Stimulated activated CD4-positive, alpha-beta T cell treated with anti-CD3 and anti-CD28 coated beads, Interleukin-15, amount 100 ng/mL, for 24 hours (primary cell): ENCODE results near the gene CHRNA9.
"Not testable (repeated sequence)": the region's sequence is repeated elsewhere in the genome, so short reads cannot be mapped to it uniquely, and the experiment has no call there.

Experiments used
- DNase-seq: peaks from one replicate; pipeline ENCODE4 v3.0.0-alpha.2; 2020

Gene CHRNA9

GRCh38 chr4:40392241-40392640 lies 57.1 kb downstream of the CHRNA9 start:
- DNase-seq, result not testable (repeated sequence)

DNA sequence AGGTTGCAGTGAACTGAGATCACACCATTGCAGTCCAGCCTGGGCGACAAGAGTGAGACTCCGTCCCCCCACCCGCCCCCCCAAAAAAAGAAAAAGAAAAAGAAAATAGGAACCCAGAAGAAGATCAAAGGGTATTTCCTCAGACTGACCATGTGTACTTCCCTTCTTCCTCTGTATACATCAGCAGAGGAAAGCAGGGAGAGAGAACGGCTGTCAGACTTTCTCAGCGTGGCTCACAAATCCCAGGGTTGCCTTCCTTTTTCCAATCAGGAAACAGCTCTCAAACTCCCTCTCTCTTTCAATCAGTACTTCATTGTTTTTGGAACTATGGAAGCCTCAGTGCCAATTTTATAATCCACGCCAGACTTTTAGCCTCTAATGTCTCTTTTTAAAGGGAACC lies 59.1 kb downstream of the CHRNA9 start:
- DNase-seq, result no peak

DNA sequence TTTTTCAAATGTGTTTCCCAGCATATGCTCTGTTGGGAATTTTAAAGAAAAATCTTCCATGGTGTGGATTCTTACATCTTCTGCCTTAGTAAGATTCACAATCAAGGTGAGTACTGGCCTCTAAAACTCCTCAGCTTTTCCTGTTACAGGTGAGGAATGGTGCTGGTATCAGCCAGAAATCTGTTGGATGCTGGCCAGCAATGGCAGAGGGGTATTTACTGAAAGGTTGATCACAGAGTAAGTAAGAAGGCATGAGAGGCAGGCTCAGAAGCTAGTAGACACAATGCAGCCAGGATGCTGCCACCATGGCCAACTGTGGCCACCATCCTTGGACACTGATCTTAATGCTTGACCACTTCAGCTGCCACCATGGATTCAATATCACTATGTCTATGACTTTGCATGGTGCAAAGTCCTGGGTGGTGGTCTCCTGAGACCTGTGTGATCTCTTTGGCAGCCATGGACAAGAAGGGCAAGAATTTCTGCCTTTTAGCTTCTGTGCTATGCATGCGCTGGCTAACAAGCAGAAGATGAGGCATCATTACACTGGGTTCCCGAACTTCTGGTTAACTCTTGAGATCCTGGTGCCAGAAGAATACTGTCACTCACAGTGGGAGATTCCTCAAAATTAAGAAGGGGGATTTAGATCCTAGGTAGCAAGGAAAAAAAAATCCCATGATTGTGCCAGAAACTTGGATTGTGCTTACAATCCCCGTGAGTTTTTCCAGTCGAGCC lies 60.2 kb downstream of the CHRNA9 start:
- no peak for DNase-seq

DNA sequence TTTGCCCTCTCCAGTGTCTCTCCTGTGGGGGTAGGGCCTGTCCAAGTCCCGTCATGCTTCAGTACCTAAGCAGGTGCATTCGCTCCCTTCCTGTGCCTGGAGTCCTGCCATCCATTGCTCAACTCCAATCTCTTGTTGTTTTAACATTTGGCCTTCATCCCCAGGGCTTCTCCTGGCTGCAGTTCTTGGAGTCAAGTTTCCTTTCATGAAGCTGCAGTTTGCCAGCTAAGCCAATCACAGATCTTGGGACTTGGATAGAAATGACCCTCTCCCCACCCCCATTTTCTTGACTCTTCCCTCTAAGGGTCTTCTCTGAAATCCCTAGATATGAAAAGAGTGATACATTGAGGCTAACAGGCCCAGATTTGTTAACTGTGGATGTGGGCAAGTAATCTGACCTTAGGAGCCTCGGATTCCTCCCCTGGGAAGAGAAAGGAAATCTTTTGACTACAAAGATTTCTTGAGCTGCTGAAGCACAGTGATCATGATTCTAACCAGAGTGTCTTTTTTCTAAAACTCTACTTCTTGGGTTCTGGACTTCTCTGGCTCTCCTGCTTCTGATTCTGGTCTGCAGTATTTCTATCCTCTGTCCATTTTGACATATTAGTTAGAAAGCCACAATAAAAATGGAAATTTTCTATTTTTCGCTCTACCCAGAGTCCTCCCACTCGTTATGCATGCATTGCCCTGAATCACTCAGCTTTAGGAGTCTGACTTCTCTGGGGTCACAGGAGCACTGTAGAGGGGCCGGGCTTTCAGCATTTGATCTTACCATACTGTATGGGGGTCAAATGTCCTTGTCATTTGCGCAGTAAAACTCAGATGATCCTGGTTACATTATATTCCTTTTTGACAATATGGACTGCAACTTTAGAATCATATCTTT lies 61.0 kb downstream of the CHRNA9 start:
- no peak for DNase-seq

- no peak for DNase-seq
These were observed 64.4 kb downstream of the CHRNA9 start for GRCh38 chr4:40399578-40399977.

DNA sequence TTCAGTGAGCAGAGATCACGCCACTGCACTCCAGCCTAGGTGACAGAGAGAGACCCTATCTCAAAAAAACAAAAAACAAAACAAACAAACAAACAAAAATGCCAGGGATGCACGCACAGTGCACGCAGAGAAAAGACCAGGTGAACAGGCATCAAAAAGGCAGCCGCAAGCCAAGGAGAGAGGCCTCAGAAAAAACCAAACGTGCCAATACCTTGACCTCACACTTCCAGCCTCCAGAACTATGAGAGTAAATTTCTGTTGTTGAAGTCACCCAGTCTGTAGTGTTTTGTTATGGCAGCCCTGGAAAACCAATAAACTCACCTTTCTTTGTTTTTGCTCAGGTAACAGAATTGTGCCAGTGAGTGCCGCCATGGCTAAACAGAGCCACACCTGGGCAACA lies 66.0 kb downstream of the CHRNA9 start:
- DNase-seq, result no peak

GRCh38 chr4:40401631-40402030 lies 66.5 kb downstream of the CHRNA9 start:
- DNase-seq, result no peak

GRCh38 chr4:40402556-40402955 lies 67.4 kb downstream of the CHRNA9 start:
- DNase-seq, result no peak

GRCh38 chr4:40403081-40403480 lies 67.9 kb downstream of the CHRNA9 start:
- no peak for DNase-seq
